Measurements from ENCODE around the gene PRRG2.

GRCh38 chr19:49613374-49613773, 32.3 kb downstream of the PRRG2 start:
- no peak for TF ChIP-seq CTCF (optimal IDR thresholded peaks at IDR 0.05 in 1 of 3, IDR thresholded peaks at IDR 0.05 in 1 of 3, conservative IDR thresholded peaks at IDR 0.05 in 1 of 3; ENCODE audit: extremely low read depth in 1 of 3, insufficient read depth in 2 of 3, low read length in 3 of 3)
- no peak for TF ChIP-seq EZH2 (IDR thresholded peaks at IDR 0.05; ENCODE audit: low read length)

Data from keratinocyte (primary cell).